Heart right ventricle (tissue), 16 donors: ENCODE results near the gene HUNK. TPM values are rescaled to one million over a fixed set of nuclear protein-coding genes. Genes with fewer than 3 reads are reported as not detected.

Experiments used
- ATAC-seq, 8 donors: fragments of 200-7000 bp; cut with Tn5 transposase; one replicate each; pipeline ENCODE4 v1.9.1; 2020; ENCODE audit warnings: mild to moderate bottlenecking in 8 of 8, moderate library complexity in 8 of 8, moderate number of reproducible peaks in 1 of 8
- DNase-seq, 2 donors: peaks; one replicate each; pipeline ENCODE4 v3.0.0-alpha.2; 2020
- H3K27ac ChIP-seq, 10 donors: fragments of 200-600 bp; sonication (generic) in 2 of 10; one replicate each; pipeline versions ENCODE4 v1.5.0 to v1.8.0; 2020 to 2022; ENCODE audit warnings: mild to moderate bottlenecking in 3 of 10
- H3K27me3 ChIP-seq, 7 donors: fragments of 200-600 bp; one replicate each; pipeline ENCODE4 v1.8.0; 2021 to 2022; ENCODE audit warnings: mild to moderate bottlenecking in 2 of 7
- H3K36me3 ChIP-seq, 9 donors: fragments of 200-600 bp; sonication (generic) in 1 of 9; one replicate each; pipeline versions ENCODE4 v1.5.0 to v1.8.0; 2020 to 2022; ENCODE audit warnings: mild to moderate bottlenecking in 2 of 9
- H3K4me1 ChIP-seq, 9 donors: fragments of 200-600 bp; sonication (generic) in 1 of 9; one replicate each; pipeline versions ENCODE4 v1.5.0 to v1.8.0; 2020 to 2022; ENCODE audit warnings: mild to moderate bottlenecking in 4 of 9
- H3K4me3 ChIP-seq, 10 donors: fragments of 200-600 bp; sonication (generic) in 2 of 10; one replicate each; pipeline versions ENCODE4 v1.5.0 to v1.8.0; 2020 to 2022; ENCODE audit warnings: mild to moderate bottlenecking in 7 of 10, moderate library complexity in 2 of 10
- H3K9me3 ChIP-seq, 11 donors: fragments of 200-600 bp in 10 of 11; sonication (generic) in 2 of 11; one replicate each; pipeline versions ENCODE4 v1.5.0 to v1.8.0; 2013 to 2022; ENCODE audit warnings: mild to moderate bottlenecking in 2 of 11, control low read depth in 1 of 11, moderate library complexity in 1 of 11
- WGBS, 2 donors: extraction: QIAGEN DNeasy Blood & Tissue Kit; methylation state at CpG; one replicate each; pipeline ENCODE4 v1.1.7; 2013; ENCODE audit warnings: inconsistent platforms in 1 of 2; 5-methylcytosine and 5-hydroxymethylcytosine counted together
- intact Hi-C, 10 donors: fragments of 100-400 bp; cut with DNase I; formaldehyde crosslinking; loops; one replicate each; pipeline versions ENCODE4 v1.11.1 to v1.14.2; 2022
- polyA plus RNA-seq, 2 donors: library from polyadenylated mRNA; stranded (reverse); fragments of 200-250 nt; gene quantifications; one replicate each; pipeline ENCODE4 v1.2.3, GENCODE V29; 2013
- total RNA-seq, 10 donors: library from RNA; stranded (reverse); fragmentation: NEBNext Ultra II Directional in 3 of 10; extraction: Animal tissue kit (Norgen Biotek cat#: 25700) in 3 of 10; gene quantifications; one replicate each; pipeline versions ENCODE4 v1.2.1 to v1.2.4, GENCODE V29; 2021 to 2023
- TF ChIP-seq, protein P1 (sequence below), 9 donors: fragments of 200-600 bp; sonication (generic) in 2 of 9; IDR thresholded peaks; one replicate each; pipeline versions ENCODE4 v1.5.0 to v1.8.0; 2021 to 2022; ENCODE audit warnings: antibody characterized with exemption in 9 of 9, mild to moderate bottlenecking in 5 of 9, moderate library complexity in 1 of 9
- donor health status: Arrhythmogenic right ventricular cardiomyopathy.
- donor health status: ischemic (EF 13 %, LVEDD 7.1; RV severe dilation, severe dysfunction).
- donor health status: healthy with polysubstance abuse.
- donor health status: DM: no; HTN: yes; CAD: no.
- donor health status: DM: no; HTN: no; CAD: no.
- donor health status: ischemic (EF 25% LVEDD 6.9; RV normal size, moderate dysfunction).
- donor health status: ischemic (EF 25% LVEDD 5.7; RV mildly dilated, moderate dysfunction).
- donor health status: healthy.
- donor health status: DM: yes; HTN: yes; CAD: no.
- donor health status: Ischemic cardiomyopathy.
- donor health status: ischemic (EF 35%, LVEDD 5.7; RV mildly dilated, moderate dysfunction).
- donor health status: nonischemic (EF 11% LVEDD 7.7; RV severe dilation, severe dysfunction).
- donor health status: DM: yes; HTN: yes; CAD: no.
- donor health status: PGD.
- donor health status: ischemic (EF 29% LVEDD 5.4; RV normal size, mild dysfunction).
- donor health status: nonischemic (EF 23%, LVEDD 6.1; RV moderate dilation, normal function).

Gene HUNK
- total and polyA plus RNA-seq, 12 donors, result 0.04 to 0.81 (median 0.10) TPM; not detected in 2

DNA sequence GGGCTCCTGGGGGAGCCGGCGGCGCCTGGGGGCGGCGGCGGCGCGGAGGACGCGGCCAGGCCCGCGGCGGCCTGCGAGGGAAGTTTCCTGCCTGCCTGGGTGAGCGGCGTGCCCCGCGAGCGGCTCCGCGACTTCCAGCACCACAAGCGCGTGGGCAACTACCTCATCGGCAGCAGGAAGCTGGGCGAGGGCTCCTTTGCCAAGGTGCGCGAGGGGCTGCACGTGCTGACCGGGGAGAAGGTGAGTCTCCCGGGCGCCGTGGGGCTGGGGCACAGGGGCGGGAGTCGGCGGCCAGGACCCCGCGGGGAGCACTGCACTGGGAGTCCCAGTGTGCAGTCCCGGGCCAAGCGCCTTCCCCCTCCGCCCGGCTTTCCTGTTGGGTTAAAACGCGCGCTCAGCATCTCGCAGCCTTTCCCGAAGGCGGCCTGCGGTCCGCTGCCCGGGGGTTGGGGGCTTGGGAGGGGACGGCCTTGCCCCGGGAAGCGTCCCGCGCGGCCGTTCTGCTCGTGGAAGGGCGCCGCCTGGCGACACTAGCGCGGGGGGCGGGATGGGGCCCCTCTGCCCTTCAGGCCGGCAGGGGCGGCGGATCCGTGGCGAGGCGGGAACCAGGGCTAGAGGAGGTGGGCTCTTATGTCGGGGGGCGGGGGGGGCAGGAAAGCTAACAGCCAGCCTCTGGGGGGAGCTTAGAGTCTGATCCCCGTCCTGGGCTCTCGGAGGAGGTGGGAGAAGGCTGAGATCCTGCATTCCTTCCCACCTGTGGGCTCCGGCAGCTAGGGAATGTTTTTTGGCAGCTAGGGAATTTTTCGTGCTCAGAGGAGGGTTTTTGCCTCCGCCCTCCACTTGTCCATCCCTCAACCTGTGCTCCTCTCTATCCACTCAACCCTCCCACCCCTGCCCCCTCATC lies 1.1 kb downstream of the HUNK start:
- H3K4me1 ChIP-seq, result peaks cover under 1 to 25% (median 13%) of the 10 kb centered on the region in 9 donors
- ATAC-seq (peak in 7 of 8 donors; percentile 50 to 61 (median 55)), DNase-seq (peak in 1 of 2 donors; percentile 60)
- peaks cover 0 to 73% (median 46%) of the 10 kb centered on the region in 7 donors for H3K27me3 ChIP-seq
- no peaks in the 10 kb centered on the region for H3K9me3 ChIP-seq
- intact Hi-C loops, result loop anchor here in 2 of 10 donors (2.0 to 10.0 kb wide), 2 partner anchors 89 to 385 kb away; no protein-coding TSS in a partner anchor
- TF ChIP-seq, protein P1, sequence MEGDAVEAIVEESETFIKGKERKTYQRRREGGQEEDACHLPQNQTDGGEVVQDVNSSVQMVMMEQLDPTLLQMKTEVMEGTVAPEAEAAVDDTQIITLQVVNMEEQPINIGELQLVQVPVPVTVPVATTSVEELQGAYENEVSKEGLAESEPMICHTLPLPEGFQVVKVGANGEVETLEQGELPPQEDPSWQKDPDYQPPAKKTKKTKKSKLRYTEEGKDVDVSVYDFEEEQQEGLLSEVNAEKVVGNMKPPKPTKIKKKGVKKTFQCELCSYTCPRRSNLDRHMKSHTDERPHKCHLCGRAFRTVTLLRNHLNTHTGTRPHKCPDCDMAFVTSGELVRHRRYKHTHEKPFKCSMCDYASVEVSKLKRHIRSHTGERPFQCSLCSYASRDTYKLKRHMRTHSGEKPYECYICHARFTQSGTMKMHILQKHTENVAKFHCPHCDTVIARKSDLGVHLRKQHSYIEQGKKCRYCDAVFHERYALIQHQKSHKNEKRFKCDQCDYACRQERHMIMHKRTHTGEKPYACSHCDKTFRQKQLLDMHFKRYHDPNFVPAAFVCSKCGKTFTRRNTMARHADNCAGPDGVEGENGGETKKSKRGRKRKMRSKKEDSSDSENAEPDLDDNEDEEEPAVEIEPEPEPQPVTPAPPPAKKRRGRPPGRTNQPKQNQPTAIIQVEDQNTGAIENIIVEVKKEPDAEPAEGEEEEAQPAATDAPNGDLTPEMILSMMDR (IDR thresholded peaks at IDR 0.05), result peak in 8 of 9 donors; percentile 38 to 68 (median 61)
- H3K27ac ChIP-seq, result no peak overlapping the region
- peak overlapping the region; percentile 18 to 66 (median 58) for H3K4me3 ChIP-seq
- 3 to 4% methylated on average over 63 to 77 of the region's 77 CpGs for WGBS, 2 donors
- H3K36me3 ChIP-seq, result no peaks in the 10 kb centered on the region

DNA sequence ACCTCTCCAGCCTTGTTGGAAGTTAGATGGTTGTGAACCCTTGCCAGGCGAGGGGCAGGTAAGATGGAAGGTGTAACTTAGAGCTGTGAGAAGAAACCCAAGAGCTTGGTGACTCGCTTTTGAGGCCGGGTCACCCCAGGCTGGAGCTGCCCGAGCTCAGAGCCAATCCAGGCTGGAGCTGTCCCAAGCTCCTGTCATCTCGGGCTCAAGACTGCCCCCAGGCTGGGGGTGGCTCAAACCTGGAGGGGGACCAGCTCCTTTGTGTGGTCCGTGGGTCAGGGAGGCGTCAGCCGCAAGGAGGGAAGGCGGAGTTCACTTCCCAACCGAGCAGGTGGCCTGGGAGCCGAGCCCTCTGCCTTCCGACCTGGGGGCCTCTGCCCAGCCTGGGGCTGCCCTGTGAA lies 2.0 kb downstream of the HUNK start:
- intact Hi-C loops, result loop anchor here in 2 of 10 donors (5.0 to 10.0 kb wide), 2 partner anchors 90 to 392 kb away; no protein-coding TSS in a partner anchor
- peaks cover 0 to 67% (median 41%) of the 10 kb centered on the region in 7 donors for H3K27me3 ChIP-seq
- H3K27ac ChIP-seq, result no peak overlapping the region
- H3K9me3 ChIP-seq, result no peaks in the 10 kb centered on the region
- WGBS, 2 donors, result 68% methylated on average over 12 of the region's 12 CpGs
- TF ChIP-seq, protein P1 (IDR thresholded peaks at IDR 0.05), result no peak
- ATAC-seq (no peak), DNase-seq (no peak)
- H3K4me3 ChIP-seq, result no peak overlapping the region
- H3K36me3 ChIP-seq, result no peaks in the 10 kb centered on the region
- peaks cover 4 to 31% (median 14%) of the 10 kb centered on the region in 9 donors for H3K4me1 ChIP-seq

DNA sequence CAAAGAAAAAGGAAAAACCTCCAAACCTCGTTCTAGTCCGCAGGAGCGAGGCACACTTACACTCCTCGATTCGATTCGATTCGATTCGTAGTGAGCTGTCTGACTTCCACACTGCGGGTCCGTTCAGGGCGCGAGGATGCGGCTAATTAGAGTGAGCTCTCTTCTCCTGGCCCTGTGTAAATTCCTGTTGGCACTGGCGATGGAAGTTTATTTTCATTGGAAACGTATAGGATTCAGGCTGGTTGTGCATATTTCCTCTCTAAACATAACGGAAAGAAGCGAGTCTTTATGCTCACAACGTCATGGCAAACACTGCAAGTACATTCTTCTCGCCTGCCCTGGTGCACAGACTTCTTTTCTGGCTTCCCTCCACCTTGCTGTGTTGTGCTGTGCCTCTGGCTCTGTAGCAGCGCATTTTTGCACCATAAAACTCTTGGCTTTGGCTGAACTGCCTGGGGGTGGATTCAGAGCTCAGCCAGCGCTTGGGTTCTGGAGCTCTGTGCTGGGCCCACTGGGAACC lies 2.7 kb downstream of the HUNK start:
- peaks cover 4 to 31% (median 14%) of the 10 kb centered on the region in 9 donors for H3K4me1 ChIP-seq

More for the DNA sequence above, 2.7 kb downstream of the HUNK start:
- Histone ChIP-seq H3K27ac (no peak overlapping the region), H3K36me3 (no peaks in the 10 kb centered on the region), H3K27me3 (peaks cover 0 to 59% (median 34%) of the 10 kb centered on the region in 7 donors), H3K4me3 (no peak overlapping the region), H3K9me3 (no peaks in the 10 kb centered on the region)
- intact Hi-C loops, result loop anchor here in 2 of 10 donors (5.0 to 10.0 kb wide), 2 partner anchors 91 to 392 kb away; no protein-coding TSS in a partner anchor
- WGBS, 2 donors, result 76 to 83% methylated on average over 21 of the region's 21 CpGs
- no peak for DNase-seq
- ATAC-seq, result no peak
- TF ChIP-seq, protein P1 (IDR thresholded peaks at IDR 0.05), result no peak
